ENCODE measurements around the gene POLR3G. TPM values are rescaled to one million over a fixed set of nuclear protein-coding genes. Genes with fewer than 3 reads are reported as not detected.

The POLR3G gene
- total and polyA plus RNA-seq, 7 donors = 0.46 to 5.8 (median 1.8) TPM

GRCh38 chr5:90530736-90531487 is 56.2 kb downstream of the POLR3G start:
- intact Hi-C loops (cut with DNase I) = no loop called here
- no peaks in the 10 kb centered on the region for H3K27me3 ChIP-seq
- H3K36me3 ChIP-seq = no peaks in the 10 kb centered on the region
- TF ChIP-seq CTCF (IDR thresholded peaks at IDR 0.05) (no peak), EP300 (IDR thresholded peaks at IDR 0.05) (no peak), POLR2A (IDR thresholded peaks at IDR 0.05) (no peak), POLR2AphosphoS5 (IDR thresholded peaks at IDR 0.05) (no peak)
- no peaks in the 10 kb centered on the region for H3K9me3 ChIP-seq
- peaks cover 0 to 38% (median 19%) of the 10 kb centered on the region in 4 donors for H3K4me1 ChIP-seq
- peak overlapping the region in 3 of 4 donors; percentile 91 to 96 (median 96) for H3K27ac ChIP-seq
- WGBS, 2 donors = 53 to 69% methylated on average over 9 of the region's 9 CpGs
- peak overlapping the region in 2 of 4 donors; percentile 84 to 93 for H3K4me3 ChIP-seq
- no peak for DNase-seq

DNA sequence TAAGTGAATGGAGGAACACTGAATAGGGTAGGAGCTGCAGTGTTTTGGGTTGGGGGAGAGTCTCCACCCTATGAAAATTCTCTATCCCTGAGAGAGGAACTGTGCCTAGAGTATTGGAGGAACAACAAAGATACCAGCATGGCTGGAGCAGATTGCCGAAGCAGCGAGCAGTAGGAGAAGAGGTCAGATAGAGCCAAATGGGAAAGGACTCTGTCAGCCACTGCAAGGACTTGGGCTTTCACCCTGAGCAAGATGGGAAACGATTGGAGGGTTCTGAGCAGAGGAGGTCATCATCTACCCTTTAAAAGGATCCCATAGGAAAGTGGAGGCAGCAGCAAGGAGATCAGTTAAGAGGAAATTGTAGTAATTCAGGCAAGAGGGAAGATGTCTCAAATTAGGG is 59.1 kb downstream of the POLR3G start:
- Histone ChIP-seq H3K9me3 (no peaks in the 10 kb centered on the region), H3K36me3 (no peaks in the 10 kb centered on the region), H3K4me1 (peaks cover 0 to 11% (median 6%) of the 10 kb centered on the region in 4 donors), H3K27me3 (no peaks in the 10 kb centered on the region), H3K27ac (no peak overlapping the region), H3K4me3 (no peak overlapping the region)
- DNase-seq = no peak
- intact Hi-C loops (cut with DNase I) = no loop called here
- WGBS, 2 donors = 85 to 90% methylated on average over 3 of the region's 3 CpGs
- TF ChIP-seq EP300 (IDR thresholded peaks at IDR 0.05) (no peak), CTCF (IDR thresholded peaks at IDR 0.05) (no peak), POLR2A (IDR thresholded peaks at IDR 0.05) (no peak), POLR2AphosphoS5 (IDR thresholded peaks at IDR 0.05) (no peak)

- 18 to 62% methylated on average over 3 of the region's 3 CpGs for WGBS, 2 donors
- TF ChIP-seq POLR2AphosphoS5 (IDR thresholded peaks at IDR 0.05) (no peak), CTCF (IDR thresholded peaks at IDR 0.05) (no peak), EP300 (IDR thresholded peaks at IDR 0.05) (no peak), POLR2A (IDR thresholded peaks at IDR 0.05) (no peak)
- no peaks in the 10 kb centered on the region for H3K27me3 ChIP-seq
- intact Hi-C loops (cut with DNase I) = no loop called here
- no peak for DNase-seq
- no peaks in the 10 kb centered on the region for H3K36me3 ChIP-seq
- H3K4me1 ChIP-seq = peaks cover 0 to 11% (median 5%) of the 10 kb centered on the region in 4 donors
- no peak overlapping the region for H3K4me3 ChIP-seq
- no peak overlapping the region for H3K27ac ChIP-seq
- H3K9me3 ChIP-seq = no peaks in the 10 kb centered on the region
These were observed 60.3 kb downstream of the POLR3G start for GRCh38 chr5:90534922-90535321.

GRCh38 chr5:90542827-90543519 is 68.3 kb downstream of the POLR3G start:
- WGBS, 2 donors = 62 to 78% methylated on average over 4 of the region's 4 CpGs
- Histone ChIP-seq H3K27ac (no peak overlapping the region), H3K27me3 (no peaks in the 10 kb centered on the region), H3K4me1 (no peaks in the 10 kb centered on the region), H3K36me3 (no peaks in the 10 kb centered on the region), H3K4me3 (no peak overlapping the region), H3K9me3 (no peaks in the 10 kb centered on the region)
- TF ChIP-seq EP300 (IDR thresholded peaks at IDR 0.05) (no peak), POLR2AphosphoS5 (IDR thresholded peaks at IDR 0.05) (no peak), POLR2A (IDR thresholded peaks at IDR 0.05) (no peak), CTCF (IDR thresholded peaks at IDR 0.05) (no peak)
- no peak for DNase-seq
- intact Hi-C loops (cut with DNase I) = no loop called here
